ENCODE measurements around the gene AGBL4.
"Not testable (repeated sequence)": the region's sequence is repeated elsewhere in the genome, so short reads cannot be mapped to it uniquely, and the experiment has no call there.

Gene AGBL4

GRCh38 chr1:49016030-49016977 is 1007.5 kb downstream of the AGBL4 start:
- no peak for DNase-seq

DNA sequence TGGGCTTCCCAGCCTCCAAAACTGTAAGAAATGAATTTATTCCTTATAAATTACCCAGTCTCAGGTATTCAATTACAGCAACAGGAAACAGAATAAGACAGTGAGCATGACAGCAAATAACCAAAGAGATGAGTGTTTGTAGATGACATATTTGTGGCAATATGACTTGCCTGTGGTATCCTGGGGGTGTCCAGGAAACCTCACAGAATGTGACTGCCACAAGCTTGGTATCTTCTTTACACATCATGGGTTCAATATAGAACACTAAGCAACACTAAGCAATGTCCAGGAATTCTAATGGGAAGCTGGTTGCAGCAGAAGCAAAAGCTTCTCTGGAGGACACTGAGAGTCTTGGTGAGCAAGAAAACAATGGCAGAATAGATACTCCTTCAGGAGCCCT is 1010.7 kb downstream of the AGBL4 start:
- no peak for DNase-seq

DNA sequence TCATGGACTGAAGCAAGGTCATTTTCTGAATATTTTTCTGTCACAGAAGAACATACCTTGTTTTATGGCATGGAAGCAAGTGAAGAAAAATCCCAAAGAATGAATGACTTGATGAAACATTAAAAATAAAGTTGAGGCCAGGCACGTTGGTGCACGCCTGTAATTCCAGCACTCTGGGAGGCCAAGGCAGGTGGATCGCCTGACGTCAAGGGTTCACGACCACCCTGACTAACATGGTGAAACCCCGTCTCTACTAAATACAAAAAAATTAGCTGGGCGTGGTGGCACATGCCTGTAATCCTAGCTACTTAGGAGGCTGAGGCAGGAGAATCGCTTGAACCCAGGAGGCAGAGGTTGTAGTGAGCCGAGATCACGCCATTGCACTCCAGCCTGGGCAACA is 1020.8 kb downstream of the AGBL4 start:
- DNase-seq = not testable (repeated sequence)

DNA sequence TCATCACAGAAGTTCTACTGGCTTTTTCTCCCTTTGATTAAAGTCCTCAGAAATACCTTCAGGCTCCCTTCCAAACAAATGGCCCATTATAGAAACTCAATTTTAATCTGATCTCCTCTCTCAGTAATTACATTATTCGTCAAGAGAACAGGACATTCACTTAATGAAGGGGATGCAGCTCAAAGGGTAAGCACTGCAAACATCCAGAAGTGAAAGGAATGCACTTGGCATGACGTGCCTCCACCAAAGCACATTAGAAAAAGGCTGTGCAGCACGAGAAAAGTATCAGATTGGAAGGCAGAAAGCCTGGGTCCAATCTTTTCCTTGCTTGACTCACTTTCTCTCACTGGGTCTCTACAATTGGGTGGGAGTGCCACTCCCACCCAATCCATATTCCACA is 1024.4 kb downstream of the AGBL4 start:
- no peak for DNase-seq

- DNase-seq = no peak
Observed at GRCh38 chr1:48996311-48996710, 1027.4 kb downstream of the AGBL4 start.

GRCh38 chr1:48988633-48989197 is 1035.0 kb downstream of the AGBL4 start:
- no peak for DNase-seq

DNA sequence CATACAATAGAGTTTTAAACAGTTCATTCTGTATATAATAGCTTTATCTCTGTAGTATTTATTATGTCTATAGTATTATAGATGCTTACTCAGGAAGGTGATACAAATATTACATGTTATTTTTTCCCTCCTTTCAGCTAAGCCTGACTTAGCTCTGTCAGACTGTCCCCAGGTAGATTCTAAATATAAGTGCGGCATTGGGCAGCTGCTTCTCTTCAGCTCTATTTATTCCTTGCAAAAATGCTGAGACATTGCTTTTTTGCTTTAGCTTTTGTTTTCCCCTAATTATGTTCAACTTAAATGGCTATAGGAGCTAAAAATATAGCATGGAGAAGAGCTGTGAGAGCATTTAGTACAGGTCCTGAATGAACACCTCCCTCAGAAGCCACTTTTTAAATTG is 1043.8 kb downstream of the AGBL4 start:
- no peak for DNase-seq

GRCh38 chr1:48978413-48978812 is 1045.3 kb downstream of the AGBL4 start:
- DNase-seq = no peak

- no peak for DNase-seq
Observed at GRCh38 chr1:48977273-48977672, 1046.5 kb downstream of the AGBL4 start.

- DNase-seq = no peak
Observed at GRCh38 chr1:48969971-48970370, 1053.8 kb downstream of the AGBL4 start.

DNA sequence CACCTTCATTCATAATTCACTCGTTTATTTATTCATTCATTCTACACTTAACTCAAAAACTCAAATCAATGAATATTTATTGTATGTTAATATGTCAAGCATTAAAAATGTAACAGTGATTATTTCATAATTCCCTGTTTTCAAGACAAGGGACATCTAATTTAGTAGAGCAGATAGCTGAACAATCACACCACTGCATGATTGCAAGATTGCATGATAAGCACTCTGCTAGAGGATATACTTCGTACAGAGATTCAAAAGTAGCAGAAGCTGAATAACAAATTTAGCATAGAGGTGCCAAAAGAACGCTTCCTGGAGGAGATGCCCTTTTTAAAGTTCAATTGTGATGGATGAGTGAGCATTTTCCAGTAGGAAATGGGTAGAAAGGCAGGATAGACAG is 1056.4 kb downstream of the AGBL4 start:
- no peak for DNase-seq

DNA sequence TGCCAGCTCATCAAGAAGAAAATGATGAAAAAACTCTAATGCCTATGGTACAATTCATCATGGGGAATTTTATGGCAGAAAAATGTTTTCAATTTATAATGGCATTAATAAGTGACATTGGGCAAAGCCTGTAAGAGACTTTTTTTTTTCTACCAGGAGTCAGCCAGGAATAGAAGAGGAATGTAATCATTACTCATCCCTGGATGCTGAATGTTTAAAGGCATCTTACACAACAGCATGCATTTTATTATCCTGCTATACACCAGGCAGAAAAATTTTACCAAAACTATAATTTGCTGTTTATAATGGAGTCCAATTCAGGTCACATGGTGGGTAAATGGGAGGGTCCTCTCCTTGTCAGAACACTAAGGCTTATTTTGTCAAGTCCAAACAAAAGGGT is 1057.2 kb downstream of the AGBL4 start:
- DNase-seq = no peak

DNA sequence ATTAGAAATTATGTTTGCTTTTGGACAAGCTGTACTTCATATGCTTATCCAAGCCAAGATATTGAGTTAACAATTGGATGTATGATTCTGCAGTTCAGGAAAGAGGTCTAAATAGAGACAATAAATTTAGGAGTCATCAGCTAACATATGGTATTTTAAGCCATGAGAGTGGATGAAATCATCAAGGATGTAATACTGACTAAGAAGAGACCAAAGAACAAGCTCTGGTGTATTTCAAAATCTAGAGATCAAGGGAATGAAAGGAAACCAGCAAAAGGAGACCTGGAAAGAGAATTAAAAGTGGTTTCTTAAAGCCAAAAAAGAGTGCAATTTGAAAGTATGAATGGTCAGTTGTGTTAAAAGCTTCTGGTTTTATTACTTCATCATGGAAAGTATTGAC is 1063.4 kb downstream of the AGBL4 start:
- DNase-seq = no peak

DNA sequence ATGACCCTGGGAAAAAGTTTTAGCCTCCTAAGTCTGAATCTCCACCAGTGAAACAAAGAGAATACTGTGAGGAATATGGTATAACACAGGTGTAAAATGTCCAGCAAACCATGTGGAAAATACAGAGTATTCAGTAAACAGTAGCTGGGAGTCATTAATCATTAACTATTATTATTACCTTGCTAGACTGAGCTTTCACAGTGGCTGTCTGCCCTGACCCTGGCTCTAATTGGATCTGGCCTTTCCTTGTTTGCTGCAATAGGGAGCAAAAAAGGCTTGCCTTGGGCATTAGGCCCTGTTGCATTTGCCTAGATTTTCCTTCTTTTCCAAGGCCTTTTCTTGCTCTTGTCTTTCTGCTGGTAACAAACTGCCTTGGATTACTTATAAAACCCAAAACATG is 1068.0 kb downstream of the AGBL4 start:
- no peak for DNase-seq

DNA sequence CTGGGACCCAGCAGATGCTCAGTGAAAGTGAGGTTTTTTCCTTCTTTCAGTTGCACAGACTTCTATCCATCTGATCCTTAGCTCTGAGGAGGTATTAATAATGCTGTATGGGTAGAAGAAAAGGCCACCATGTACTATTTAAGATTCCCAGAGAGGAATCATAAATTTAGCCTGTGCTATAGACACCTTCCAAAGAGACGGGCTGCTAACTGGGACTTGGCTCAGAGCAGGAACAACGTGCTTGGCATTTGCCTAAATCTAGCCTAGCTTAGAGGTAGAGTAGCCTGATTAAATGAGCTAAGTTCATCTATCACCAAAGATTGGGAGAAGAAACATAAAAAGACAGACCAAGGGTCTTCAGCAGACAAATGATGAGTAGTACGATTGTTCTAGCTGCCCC is 1070.1 kb downstream of the AGBL4 start:
- no peak for DNase-seq

DNA sequence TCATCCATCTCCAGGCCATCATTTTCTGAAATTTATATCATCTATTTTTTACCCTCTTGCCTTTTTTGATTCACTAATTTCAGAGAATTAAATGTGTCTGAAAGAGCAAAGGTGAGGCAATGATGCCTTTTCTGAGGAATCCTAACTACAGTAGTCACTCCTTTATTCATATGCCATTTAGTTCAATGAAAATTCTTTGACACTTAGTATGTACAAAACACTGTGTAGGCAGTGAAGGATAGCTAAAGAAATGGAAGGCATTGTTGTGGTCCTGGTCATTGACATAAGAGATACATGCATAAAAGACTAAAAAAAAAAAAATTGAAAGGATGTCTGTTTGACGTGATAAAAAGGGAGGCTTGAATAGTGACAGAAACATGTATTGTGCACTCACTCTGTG is 1075.2 kb downstream of the AGBL4 start:
- no peak for DNase-seq

- DNase-seq = no peak
Observed at GRCh38 chr1:48947761-48948537, 1075.8 kb downstream of the AGBL4 start.

DNA sequence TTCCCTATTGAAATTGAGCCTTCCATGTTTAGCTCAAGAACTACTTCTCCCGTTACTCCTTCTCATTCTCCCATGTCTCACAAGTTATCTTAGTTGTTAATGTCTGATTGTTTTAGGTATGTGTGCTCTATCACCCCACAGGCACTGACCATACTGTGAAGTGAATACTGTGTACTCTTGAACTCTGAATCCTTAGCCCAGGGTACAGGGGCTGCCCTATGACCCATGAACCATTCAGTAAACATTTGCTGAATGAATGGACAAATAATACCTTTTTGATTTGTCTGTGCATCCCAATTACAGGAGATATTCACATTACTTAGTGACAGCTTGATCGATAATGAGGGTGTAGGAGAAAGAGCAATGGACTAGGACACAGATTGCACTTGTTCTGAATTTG is 1077.7 kb downstream of the AGBL4 start:
- no peak for DNase-seq

DNA sequence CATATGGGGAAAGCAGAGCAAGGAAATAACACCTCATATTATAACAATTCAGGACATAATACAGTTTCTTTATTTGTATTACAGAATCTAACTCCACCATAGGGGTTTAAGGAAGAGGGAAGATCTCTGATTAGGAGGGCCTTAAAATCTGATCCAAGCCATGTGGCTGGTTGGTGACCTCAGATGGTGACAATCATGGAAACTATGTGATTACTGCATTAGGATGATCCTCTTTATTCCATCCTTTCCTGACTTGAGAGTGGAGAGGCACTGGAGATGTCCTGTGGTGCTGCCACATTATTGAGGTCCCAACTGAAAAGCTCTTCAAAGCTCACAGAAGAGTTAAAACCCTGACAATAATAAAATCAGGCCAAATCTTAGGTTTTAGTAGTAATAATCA is 1078.9 kb downstream of the AGBL4 start:
- no peak for DNase-seq

DNA sequence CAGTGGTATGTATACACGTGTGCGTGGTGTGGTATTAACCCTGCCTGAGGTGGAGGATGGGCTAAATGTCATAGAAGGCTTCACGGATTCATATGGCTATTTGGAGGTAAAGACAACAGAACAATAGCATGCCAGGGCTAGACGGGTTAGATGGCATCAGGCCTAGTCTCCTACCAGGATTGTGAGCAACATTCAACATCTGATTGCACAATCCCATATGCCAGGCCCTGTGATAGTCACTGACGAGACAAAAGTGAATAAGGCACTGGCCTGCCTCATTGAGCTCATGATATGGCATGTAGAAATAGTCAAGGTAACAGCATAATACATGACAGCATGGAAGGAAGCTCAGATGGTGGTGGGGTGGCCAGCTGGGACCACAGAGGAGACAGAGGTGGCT is 1079.9 kb downstream of the AGBL4 start:
- no peak for DNase-seq

DNA sequence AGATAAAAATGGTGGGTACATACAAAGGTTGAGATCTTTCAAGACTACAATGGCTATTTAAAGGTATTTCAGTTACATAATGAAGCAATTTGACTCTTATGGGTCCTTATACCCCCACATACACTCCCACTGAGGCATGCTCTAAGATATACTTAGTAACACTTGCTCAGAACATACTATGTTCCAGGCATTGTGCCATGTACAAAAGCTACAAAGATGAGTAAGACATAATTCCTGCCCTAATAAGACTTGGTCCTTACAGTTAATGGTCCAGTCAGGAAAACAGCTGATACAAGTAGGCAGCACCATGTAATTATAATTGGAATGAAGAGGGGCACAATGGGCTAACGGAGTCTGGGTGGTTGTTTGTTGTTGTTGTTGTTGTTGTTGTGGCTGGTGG is 1080.4 kb downstream of the AGBL4 start:
- DNase-seq = no peak

DNA sequence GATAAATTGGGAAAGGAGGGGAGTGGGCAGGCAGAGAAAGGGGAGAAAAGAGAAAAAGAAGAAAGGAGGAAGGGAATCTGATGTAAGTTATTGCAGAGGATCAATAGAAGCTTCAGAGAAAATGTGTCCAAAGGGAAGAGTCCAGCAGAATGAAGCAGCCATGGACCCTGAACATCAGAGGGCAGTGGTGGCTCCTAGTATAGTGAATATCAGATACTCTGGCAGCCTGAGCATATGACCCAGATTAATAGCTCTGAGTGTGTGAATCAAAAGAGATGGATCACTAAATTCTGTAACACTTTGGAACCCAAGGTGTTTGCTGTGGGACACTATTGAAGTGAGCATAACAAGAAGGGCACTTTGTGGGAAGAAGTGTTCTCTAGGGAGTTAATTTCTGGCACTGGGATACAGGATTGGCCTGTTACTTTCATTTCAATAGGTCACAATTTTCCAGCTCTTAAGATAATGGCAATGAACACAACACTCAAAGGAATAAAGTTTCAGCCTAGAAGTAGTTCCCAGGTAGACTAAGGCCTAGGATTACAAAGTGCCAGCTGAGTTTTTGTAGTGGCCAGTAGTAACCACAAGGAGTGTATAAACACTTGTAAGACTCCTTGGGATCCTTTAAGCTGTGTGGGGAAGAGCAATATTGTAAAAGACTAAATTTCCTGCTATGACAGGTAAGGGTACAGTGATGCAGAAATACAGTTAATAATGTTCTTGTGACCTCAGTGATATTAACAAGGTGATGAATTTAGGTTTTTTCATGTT is 1082.6 kb downstream of the AGBL4 start:
- no peak for DNase-seq

- DNase-seq = no peak
Observed at GRCh38 chr1:48940354-48940753, 1083.4 kb downstream of the AGBL4 start.
